HEK293T (cell line): ENCODE measurements around the gene TTLL3.

Source experiments
- CTCF ChIA-PET: fragments of 350-600 bp; formaldehyde crosslinking; extraction: SDS; loops from one replicate; lab custom pipeline; 2021; ENCODE audit warnings: antibody characterized with exemption, inconsistent platforms; lab: Yijun Ruan, JAX
- POLR2A ChIA-PET: fragments of 350-600 bp; formaldehyde crosslinking; extraction: SDS; loops from one replicate; lab custom pipeline; 2020; ENCODE audit warnings: antibody characterized with exemption, inconsistent platforms; lab: Yijun Ruan, JAX
- DNase-seq: peaks from one replicate; pipeline ENCODE4 v3.0.0; 2012; ENCODE audit warnings: mixed read lengths; ENCODE audit errors: extremely low spot score
- ARNT ChIP-seq: fragments of 450-650 bp; IDR thresholded peaks from 2 replicates; pipeline ENCODE4 v1.6.1; 2017; ENCODE audit warnings: mild to moderate bottlenecking
- BHLHE40 ChIP-seq: fragments of 450-650 bp; IDR thresholded peaks from 2 replicates; pipeline ENCODE4 v1.6.1; 2016; ENCODE audit warnings: mild to moderate bottlenecking, moderate library complexity, borderline replicate concordance
- CTBP1 ChIP-seq: fragments of 450-650 bp; IDR thresholded peaks from 2 replicates; pipeline ENCODE4 v1.6.1; 2016; ENCODE audit warnings: borderline replicate concordance
- ELF4 ChIP-seq: fragments of 450-650 bp; IDR thresholded peaks from 2 replicates; pipeline ENCODE4 v1.6.1; 2017; ENCODE audit warnings: antibody characterized with exemption
- FOXA1 ChIP-seq: fragments of 450-650 bp; IDR thresholded peaks from 2 replicates; pipeline ENCODE4 v1.6.1; 2016; ENCODE audit warnings: mild to moderate bottlenecking
- FOXK2 ChIP-seq: fragments of 450-650 bp; IDR thresholded peaks from 2 replicates; pipeline ENCODE4 v1.6.1; 2016; ENCODE audit warnings: mild to moderate bottlenecking
- FOXM1 ChIP-seq: fragments of 450-650 bp; IDR thresholded peaks from 2 replicates; pipeline ENCODE4 v1.6.1; 2017; ENCODE audit warnings: mild to moderate bottlenecking, borderline replicate concordance
- HDGF ChIP-seq: fragments of 450-650 bp; IDR thresholded peaks from 2 replicates; pipeline ENCODE4 v1.6.1; 2017; ENCODE audit warnings: antibody characterized with exemption, borderline replicate concordance
- L3MBTL2 ChIP-seq: fragments of 450-650 bp; conservative IDR thresholded peaks from 2 replicates; pipeline ENCODE4 v1.6.1; 2016; ENCODE audit warnings: mild to moderate bottlenecking
- LEF1 ChIP-seq: fragments of 450-650 bp; IDR thresholded peaks from 2 replicates; pipeline ENCODE4 v1.6.1; 2017; ENCODE audit warnings: mild to moderate bottlenecking, borderline replicate concordance
- NFRKB ChIP-seq: fragments of 450-650 bp; IDR thresholded peaks from 2 replicates; pipeline ENCODE4 v1.6.1; 2016; ENCODE audit warnings: mild to moderate bottlenecking, moderate library complexity
- SP1 ChIP-seq: fragments of 450-650 bp; IDR thresholded peaks from 2 replicates; pipeline ENCODE4 v1.6.1; 2017
- SUZ12 ChIP-seq: fragments of 450-650 bp; IDR thresholded peaks from 2 replicates; pipeline ENCODE4 v1.6.1; 2016; ENCODE audit warnings: mild to moderate bottlenecking
- TARDBP ChIP-seq: fragments of 450-650 bp; IDR thresholded peaks from 2 replicates; pipeline ENCODE4 v1.6.1; 2016
- ZNF384 ChIP-seq: fragments of 450-650 bp; IDR thresholded peaks from 2 replicates; pipeline ENCODE4 v1.6.1; 2016
- TF ChIP-seq, protein P1 (sequence below): fragments of 450-650 bp; IDR thresholded peaks from 2 replicates; pipeline ENCODE4 v1.6.1; 2016

Gene TTLL3

DNA sequence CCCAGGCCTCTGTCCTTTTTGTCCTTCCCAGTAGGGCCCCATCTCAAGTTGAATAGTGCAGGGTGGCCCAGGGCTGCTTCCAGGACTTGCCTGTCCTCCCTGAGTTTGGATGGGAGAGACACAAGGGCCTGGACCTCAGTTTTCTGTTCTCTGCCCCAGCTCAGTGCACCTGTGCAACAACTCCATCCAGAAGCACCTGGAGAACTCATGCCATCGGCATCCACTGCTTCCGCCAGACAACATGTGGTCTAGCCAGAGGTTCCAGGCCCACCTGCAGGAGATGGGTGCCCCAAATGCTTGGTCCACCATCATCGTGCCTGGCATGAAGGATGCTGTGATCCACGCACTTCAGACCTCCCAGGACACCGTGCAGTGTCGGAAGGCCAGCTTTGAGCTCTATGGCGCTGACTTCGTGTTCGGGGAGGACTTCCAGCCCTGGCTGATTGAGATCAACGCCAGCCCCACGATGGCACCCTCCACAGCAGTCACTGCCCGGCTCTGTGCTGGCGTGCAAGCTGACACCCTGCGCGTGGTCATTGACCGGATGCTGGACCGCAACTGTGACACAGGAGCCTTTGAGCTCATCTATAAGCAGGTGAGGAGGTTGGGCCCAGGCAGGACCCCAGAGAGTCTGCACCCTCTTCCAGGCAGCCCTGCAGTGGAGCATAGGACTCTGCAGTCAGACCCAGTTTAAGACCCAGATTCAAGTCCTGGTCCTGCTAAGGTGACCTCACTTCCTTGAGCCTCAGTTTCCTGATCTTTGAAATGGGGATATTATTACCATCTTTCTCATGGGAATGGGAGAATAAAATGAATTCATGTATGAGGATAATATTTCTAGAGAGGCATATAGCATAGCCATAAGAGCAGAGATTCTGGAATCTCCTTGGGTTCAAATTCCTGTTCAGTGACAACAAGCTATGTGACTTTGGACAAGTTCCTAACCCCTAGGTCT lies 19.0 kb downstream of the TTLL3 start:
- TF ChIP-seq, protein P1, sequence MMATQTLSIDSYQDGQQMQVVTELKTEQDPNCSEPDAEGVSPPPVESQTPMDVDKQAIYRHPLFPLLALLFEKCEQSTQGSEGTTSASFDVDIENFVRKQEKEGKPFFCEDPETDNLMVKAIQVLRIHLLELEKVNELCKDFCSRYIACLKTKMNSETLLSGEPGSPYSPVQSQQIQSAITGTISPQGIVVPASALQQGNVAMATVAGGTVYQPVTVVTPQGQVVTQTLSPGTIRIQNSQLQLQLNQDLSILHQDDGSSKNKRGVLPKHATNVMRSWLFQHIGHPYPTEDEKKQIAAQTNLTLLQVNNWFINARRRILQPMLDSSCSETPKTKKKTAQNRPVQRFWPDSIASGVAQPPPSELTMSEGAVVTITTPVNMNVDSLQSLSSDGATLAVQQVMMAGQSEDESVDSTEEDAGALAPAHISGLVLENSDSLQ, result no peak
- no peak for TF ChIP-seq ELF4
- no peak for TF ChIP-seq FOXA1
- no peak for TF ChIP-seq SUZ12
- no peak for TF ChIP-seq NFRKB
- TF ChIP-seq ZNF384, result no peak
- TF ChIP-seq L3MBTL2, result no peak
- TF ChIP-seq SP1, result no peak
- no peak for TF ChIP-seq ARNT
- no peak for TF ChIP-seq LEF1
- TF ChIP-seq HDGF, result no peak
- TF ChIP-seq BHLHE40, result no peak
- no peak for TF ChIP-seq FOXM1
- TF ChIP-seq TARDBP, result no peak
- no peak for TF ChIP-seq FOXK2
- no peak for TF ChIP-seq CTBP1
- CTCF ChIA-PET, result no interaction called here
- POLR2A ChIA-PET, result no interaction called here
- no peak for DNase-seq

DNA sequence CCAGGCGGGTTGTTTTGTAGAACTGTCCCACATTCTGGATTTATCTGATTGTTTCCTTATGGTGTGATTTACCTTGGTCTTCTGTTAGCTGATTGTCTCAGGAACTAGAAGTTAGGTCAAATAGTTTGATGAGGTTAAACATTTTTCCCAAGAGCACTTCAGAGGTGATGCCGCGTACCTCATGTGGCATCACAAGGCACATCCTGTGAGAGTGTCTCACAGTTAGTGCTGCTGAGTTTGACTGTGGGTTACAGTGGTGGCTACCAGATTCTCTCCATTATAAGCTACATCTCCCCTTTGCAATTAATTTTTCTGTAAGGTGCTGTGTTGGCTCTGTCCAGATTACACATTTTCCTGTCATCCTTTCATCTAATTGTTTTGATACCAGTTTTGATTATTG lies 21.2 kb downstream of the TTLL3 start:
- TF ChIP-seq L3MBTL2 (no peak), HDGF (no peak)
- TF ChIP-seq, protein P1, result no peak
- ChIA-PET POLR2A (interaction anchor here (1.0 to 2.5 kb wide), 2 partner anchors 10 to 12 kb away, joined by 3 to 9 read pairs; partner anchors contain the start of gene RPUSD3), CTCF (interaction anchor here (0.9 kb wide), 1 partner anchor 10 kb away, joined by 3 read pairs; no protein-coding TSS in a partner anchor)
- DNase-seq, result no peak

DNA sequence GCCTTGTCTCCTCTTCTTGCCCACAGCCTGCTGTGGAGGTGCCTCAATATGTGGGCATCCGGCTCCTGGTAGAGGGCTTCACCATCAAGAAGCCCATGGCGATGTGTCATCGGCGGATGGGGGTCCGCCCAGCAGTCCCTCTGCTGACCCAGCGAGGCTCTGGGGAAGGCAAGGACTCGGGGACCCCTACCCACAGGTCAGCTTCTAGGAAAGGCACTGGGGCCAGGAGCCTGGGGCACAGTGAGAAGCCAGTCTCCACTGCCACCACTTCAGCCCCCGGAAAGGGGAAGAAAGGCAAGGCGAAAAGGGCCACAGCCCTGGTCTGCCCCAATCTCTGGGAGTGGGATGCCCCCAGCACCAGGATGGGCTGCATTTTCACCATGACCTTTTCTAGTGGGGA lies 23.0 kb downstream of the TTLL3 start:
- ChIA-PET CTCF (no interaction called here), POLR2A (interaction anchor here (1.4 kb wide), 1 partner anchor 113 kb away, joined by 5 read pairs; no protein-coding TSS in a partner anchor)
- TF ChIP-seq TARDBP, result no peak
- no peak for TF ChIP-seq FOXK2
- no peak for TF ChIP-seq CTBP1
- no peak for TF ChIP-seq FOXA1
- TF ChIP-seq ARNT, result no peak
- no peak for TF ChIP-seq SP1
- no peak for TF ChIP-seq L3MBTL2
- TF ChIP-seq, protein P1, result no peak
- no peak for TF ChIP-seq FOXM1
- TF ChIP-seq LEF1, result no peak
- no peak for TF ChIP-seq NFRKB
- TF ChIP-seq ELF4, result no peak
- TF ChIP-seq ZNF384, result no peak
- TF ChIP-seq SUZ12, result no peak
- TF ChIP-seq BHLHE40, result no peak
- no peak for TF ChIP-seq HDGF
- no peak for DNase-seq

DNA sequence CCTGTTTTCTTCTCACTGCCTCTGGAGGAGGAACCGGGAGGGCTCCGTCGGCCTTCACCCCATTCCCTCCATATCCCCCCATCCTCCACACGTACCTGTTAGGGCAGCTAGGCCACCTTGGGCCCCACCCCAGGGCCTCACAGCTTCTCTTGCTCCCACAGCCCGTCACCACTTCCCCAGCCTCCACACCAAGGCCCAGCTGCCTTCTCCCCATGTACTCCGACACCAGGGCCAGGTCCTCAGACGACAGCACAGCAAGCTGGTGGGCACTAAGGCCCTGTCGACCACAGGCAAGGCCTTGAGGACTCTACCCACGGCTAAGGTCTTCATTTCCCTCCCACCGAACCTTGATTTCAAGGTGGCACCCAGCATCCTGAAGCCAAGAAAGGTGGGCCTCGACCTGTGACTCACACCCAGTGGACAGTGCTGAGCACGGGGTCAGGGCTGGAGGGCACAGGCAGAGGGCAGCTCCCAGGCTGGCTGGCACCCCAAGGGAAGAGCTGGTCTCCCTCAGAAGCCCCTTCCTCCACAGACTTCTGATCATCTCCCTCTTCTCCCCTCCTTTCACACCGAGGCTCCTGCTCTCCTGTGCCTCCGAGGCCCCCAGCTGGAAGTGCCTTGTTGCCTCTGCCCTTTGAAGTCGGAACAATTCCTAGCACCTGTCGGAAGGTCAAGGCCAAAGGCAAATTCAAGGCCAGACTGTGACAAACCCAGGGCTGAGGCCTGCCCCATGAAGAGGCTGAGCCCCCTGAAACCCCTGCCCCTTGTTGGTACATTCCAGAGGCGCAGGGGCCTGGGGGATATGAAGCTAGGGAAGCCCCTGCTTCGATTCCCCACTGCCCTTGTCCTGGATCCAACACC lies 24.7 kb downstream of the TTLL3 start:
- ChIA-PET POLR2A (no interaction called here), CTCF (no interaction called here)
- no peak for DNase-seq
- TF ChIP-seq SP1, result no peak
- no peak for TF ChIP-seq ELF4
- no peak for TF ChIP-seq FOXA1
- TF ChIP-seq L3MBTL2, result no peak
- no peak for TF ChIP-seq SUZ12
- TF ChIP-seq ZNF384, result no peak
- no peak for TF ChIP-seq NFRKB
- TF ChIP-seq BHLHE40, result no peak

DNA sequence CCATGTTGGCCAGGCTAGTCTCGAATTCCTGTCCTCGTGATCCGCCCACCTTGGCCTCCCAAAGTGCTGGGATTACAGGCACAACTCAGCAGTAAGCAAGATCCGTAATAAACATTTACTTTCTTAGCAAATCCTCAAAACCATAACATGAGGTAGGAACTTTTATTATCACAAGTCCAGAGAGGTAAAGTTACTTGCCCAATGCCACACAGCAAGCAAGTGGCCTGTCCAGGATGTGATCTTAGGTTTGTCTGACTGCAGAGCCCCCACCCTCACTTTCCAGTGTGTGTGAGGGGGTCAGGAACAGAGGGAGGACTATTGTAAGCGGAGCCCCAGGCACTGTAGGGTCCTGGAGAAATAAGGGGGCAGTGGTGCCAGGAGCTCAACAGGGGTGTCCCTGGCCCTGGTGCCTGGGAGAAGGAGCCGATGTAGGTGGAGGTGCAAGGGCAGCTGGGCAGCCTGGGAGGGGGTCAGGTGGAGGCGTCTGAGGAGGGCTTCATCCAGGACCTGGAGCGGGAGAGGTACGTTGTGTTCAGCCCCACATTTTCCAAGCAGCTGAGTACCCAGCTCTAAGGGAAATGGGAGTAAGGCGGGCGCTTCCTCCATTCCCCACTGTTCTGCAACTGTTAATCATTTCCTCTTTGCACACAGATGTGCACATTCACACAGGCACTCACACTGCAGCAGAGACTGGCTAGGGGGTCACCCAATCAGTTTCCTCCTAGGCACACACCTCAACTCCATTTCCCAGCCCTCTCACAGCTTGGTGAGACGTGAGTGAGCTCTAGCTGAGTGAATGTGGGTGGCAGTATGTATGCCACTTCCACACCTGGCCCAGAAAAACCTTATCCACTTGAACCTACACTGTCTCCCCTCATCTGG lies 27.9 kb downstream of the TTLL3 start:
- TF ChIP-seq ZNF384, result no peak
- no peak for TF ChIP-seq TARDBP
- no peak for TF ChIP-seq FOXA1
- ChIA-PET CTCF (interaction anchor here (1.1 kb wide), 1 partner anchor 529 kb away, joined by 3 read pairs; no protein-coding TSS in a partner anchor), POLR2A (interaction anchor here (1.1 kb wide), 1 partner anchor 11 kb away, joined by 3 read pairs; no protein-coding TSS in a partner anchor)
- DNase-seq, result no peak
